Gastrocnemius medialis (tissue), 4 donors: ENCODE measurements around the gene IKZF3. TPM values are rescaled to one million over a fixed set of nuclear protein-coding genes. Genes with fewer than 3 reads are reported as not detected.

Source experiments
- ATAC-seq, 2 donors: fragments of 150-250 bp; one replicate each; pipeline ENCODE4 v1.9.1; 2016
- DNase-seq, 2 donors: peaks; one replicate each; pipeline ENCODE4 v3.0.0-alpha.2; 2019
- H3K27ac ChIP-seq, 4 donors: fragments of 200-600 bp; sonication (generic); 1 replicate in 1 of 4; 2 replicates in 3 of 4; pipeline ENCODE4 v1.5.1; 2016 to 2018; ENCODE audit warnings: mild to moderate bottlenecking in 2 of 4, moderate library complexity in 1 of 4
- H3K27me3 ChIP-seq, 3 donors: fragments of 200-600 bp; sonication (generic) in 2 of 3; 1 replicate in 1 of 3; 2 replicates in 2 of 3; pipeline versions ENCODE4 v1.5.1 to v1.6.0; 2016 to 2019; ENCODE audit warnings: mild to moderate bottlenecking in 1 of 3, moderate library complexity in 1 of 3
- H3K36me3 ChIP-seq, 2 donors: fragments of 200-600 bp; sonication (generic) in 1 of 2; one replicate each; pipeline ENCODE4 v1.5.1; 2017 to 2018
- H3K4me1 ChIP-seq, 2 donors: fragments of 200-600 bp; sonication (generic) in 1 of 2; one replicate each; pipeline ENCODE4 v1.5.1; 2016 to 2017; ENCODE audit warnings: mild to moderate bottlenecking in 2 of 2
- H3K4me3 ChIP-seq, 4 donors: fragments of 200-600 bp; sonication (generic) in 3 of 4; 1 replicate in 1 of 4; 2 replicates in 3 of 4; pipeline ENCODE4 v1.5.1; 2016 to 2019; ENCODE audit warnings: mild to moderate bottlenecking in 2 of 4
- H3K9me3 ChIP-seq, 3 donors: fragments of 200-600 bp; sonication (generic) in 2 of 3; 1 replicate in 1 of 3; 2 replicates in 2 of 3; pipeline ENCODE4 v1.5.1; 2016 to 2019
- CTCF ChIP-seq, 5 experiments: fragments of 450-650 bp in 3 of 5; fragments of 200-600 bp in 2 of 5; sonication (generic) in 2 of 5; IDR thresholded peaks in 4 of 5; conservative IDR thresholded peaks in 1 of 5; 1 replicate in 4 of 5; 2 replicates in 1 of 5; pipeline ENCODE4 v1.5.1; 2016 to 2019; ENCODE audit warnings: antibody characterized with exemption in 5 of 5, mild to moderate bottlenecking in 3 of 5, moderate library complexity in 3 of 5
- POLR2A ChIP-seq, 2 donors: fragments of 450-650 bp; IDR thresholded peaks; one replicate each; pipeline ENCODE4 v1.6.1; 2017; ENCODE audit warnings: antibody characterized with exemption in 2 of 2, mild to moderate bottlenecking in 2 of 2, moderate library complexity in 2 of 2
- in situ Hi-C, 4 donors: fragments of 200-750 bp; cut with MboI; loops; one replicate each; pipeline versions ENCODE4 v1.15.0 to v1.8.0; 2017; ENCODE audit warnings: low sequenced_read_pairs in 4 of 4
- intact Hi-C: fragments of 100-400 bp; cut with DNase I; formaldehyde crosslinking; loops from one replicate; pipeline ENCODE4 v1.15.1; 2023; ENCODE audit warnings: low total_unique reads
- total RNA-seq, 4 donors: library from RNA; depleted of rRNA; stranded (reverse); fragments of >200 nt; gene quantifications; one replicate each; pipeline versions ENCODE4 v1.1.0 to v1.2.3, GENCODE V29; 2016

The IKZF3 gene
- total RNA-seq, 4 donors from 2014 or later: 0.07 to 0.88 (median 0.34) TPM

- Histone ChIP-seq H3K27ac (no peak overlapping the region), H3K36me3 (no peaks in the 10 kb centered on the region), H3K4me1 (peaks cover 0 to 5% of the 10 kb centered on the region in 2 donors), H3K4me3 (no peak overlapping the region), H3K27me3 (peaks cover 0 to 7% (median 0%) of the 10 kb centered on the region in 3 donors), H3K9me3 (no peaks in the 10 kb centered on the region)
- TF ChIP-seq CTCF (IDR thresholded peaks at IDR 0.05 in 4 of 5, conservative IDR thresholded peaks at IDR 0.05 in 1 of 5): no peak
- TF ChIP-seq POLR2A (IDR thresholded peaks at IDR 0.05): no peak
- intact Hi-C loops: loop anchor here (10.0 kb wide), 1 partner anchor 212 kb away; no protein-coding TSS in a partner anchor
- DNase-seq: no peak
- in situ Hi-C loops: loop anchor here in 3 of 4 donors (10.0 kb wide), 2 partner anchors 132 to 202 kb away; partner anchors contain the start of gene PPP1R1B (in 2 of the 3)
- ATAC-seq: no peak
Measured at GRCh38 chr17:39757176-39757662, 106.9 kb downstream of the IKZF3 start.

GRCh38 chr17:39756380-39757079, 107.6 kb downstream of the IKZF3 start:
- H3K4me1 ChIP-seq: peaks cover 0 to 5% of the 10 kb centered on the region in 2 donors
- no peak overlapping the region for H3K4me3 ChIP-seq
- no peak for DNase-seq
- TF ChIP-seq CTCF (IDR thresholded peaks at IDR 0.05 in 4 of 5, conservative IDR thresholded peaks at IDR 0.05 in 1 of 5): no peak
- no peak for TF ChIP-seq POLR2A (IDR thresholded peaks at IDR 0.05)
- in situ Hi-C loops: loop anchor here in 3 of 4 donors (10.0 kb wide), 2 partner anchors 132 to 202 kb away; partner anchors contain the start of gene PPP1R1B (in 2 of the 3)
- peaks cover 0 to 4% (median 0%) of the 10 kb centered on the region in 3 donors for H3K27me3 ChIP-seq
- no peaks in the 10 kb centered on the region for H3K36me3 ChIP-seq
- no peak overlapping the region for H3K27ac ChIP-seq
- no peaks in the 10 kb centered on the region for H3K9me3 ChIP-seq
- intact Hi-C loops: loop anchor here (10.0 kb wide), 1 partner anchor 212 kb away; no protein-coding TSS in a partner anchor
- no peak for ATAC-seq

GRCh38 chr17:39755554-39756379, 108.3 kb downstream of the IKZF3 start:
- no peak for TF ChIP-seq POLR2A (IDR thresholded peaks at IDR 0.05)
- Histone ChIP-seq H3K27ac (peak overlapping the region in 2 of 4 donors; percentile 82 to 86), H3K4me1 (peaks cover 0 to 5% of the 10 kb centered on the region in 2 donors), H3K36me3 (no peaks in the 10 kb centered on the region), H3K4me3 (no peak overlapping the region), H3K27me3 (peaks cover 0 to 2% (median 0%) of the 10 kb centered on the region in 3 donors), H3K9me3 (no peaks in the 10 kb centered on the region)
- in situ Hi-C loops: loop anchor here in 3 of 4 donors (10.0 kb wide), 2 partner anchors 131 to 201 kb away; partner anchors contain the start of gene PPP1R1B (in 2 of the 3)
- no peak for ATAC-seq
- intact Hi-C loops: loop anchor here (10.0 kb wide), 1 partner anchor 211 kb away; no protein-coding TSS in a partner anchor
- DNase-seq: no peak

GRCh38 chr17:39754958-39755553, 109.1 kb downstream of the IKZF3 start:
- Histone ChIP-seq H3K4me3 (peak overlapping the region; percentile 62 to 85 (median 76)), H3K36me3 (no peaks in the 10 kb centered on the region), H3K9me3 (no peaks in the 10 kb centered on the region), H3K27ac (peak overlapping the region; percentile 76 to 86 (median 83)), H3K4me1 (peaks cover 0 to 5% of the 10 kb centered on the region in 2 donors), H3K27me3 (no peaks in the 10 kb centered on the region)
- in situ Hi-C loops (loop anchor here (5.0 to 10.0 kb wide), 3 partner anchors 130 to 200 kb away; partner anchors contain the start of gene PPP1R1B (in 2 of the 4)), intact Hi-C loops (loop anchor here (1.0 to 10.0 kb wide), 6 partner anchors 25 to 210 kb away; partner anchors contain the start of genes LRRC3C, MIEN1, ORMDL3 and STARD3)
- TF ChIP-seq POLR2A (IDR thresholded peaks at IDR 0.05) (no peak), CTCF (IDR thresholded peaks at IDR 0.05 in 4 of 5, conservative IDR thresholded peaks at IDR 0.05 in 1 of 5) (no peak)
- DNase-seq (no peak), ATAC-seq (no peak)
